Kidney glomerular epithelial cell (primary cell): Measurements from ENCODE around the gene JADE2.
A peak's percentile ranks its signal among the peaks of the same experiment; 100 is the strongest.
"Not testable (repeated sequence)": the region's sequence is repeated elsewhere in the genome, so short reads cannot be mapped to it uniquely, and the experiment has no call there.

ENCODE experiments used
- DNase-seq: peaks from one replicate; lab custom pipeline; 2025; lab: John Stamatoyannopoulos, UW

JADE2 gene

DNA sequence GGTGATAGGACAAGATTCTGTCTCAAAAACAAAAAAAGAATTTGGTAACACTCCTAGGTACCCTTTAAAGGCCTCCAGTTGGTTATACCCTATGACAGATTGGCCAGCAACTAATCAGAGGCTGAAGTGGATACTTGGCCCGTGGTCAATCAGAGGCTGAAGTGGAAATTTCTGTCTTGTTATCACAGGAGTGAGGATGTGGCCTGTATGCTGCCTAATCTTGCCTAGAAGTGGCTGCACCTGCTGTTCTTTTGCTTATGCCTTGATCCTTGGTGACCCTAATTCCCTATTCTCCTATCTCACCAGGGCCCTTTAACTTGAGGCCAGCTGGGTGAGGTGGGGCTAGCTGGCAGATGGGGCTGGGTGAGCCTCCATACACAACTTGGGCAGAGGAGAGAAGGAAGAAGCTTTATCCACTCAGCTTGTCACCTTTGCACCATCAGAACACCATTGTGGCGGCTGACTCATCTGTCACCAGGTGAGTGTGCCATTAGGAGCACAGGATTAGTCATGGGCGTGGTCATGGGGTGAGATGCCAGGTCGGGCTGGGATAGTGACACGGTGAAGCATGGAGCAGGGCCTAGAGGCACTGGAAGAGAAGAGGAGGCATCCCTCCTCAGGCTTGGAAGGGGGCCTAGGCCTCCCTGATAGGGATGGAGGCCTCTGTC lies 65.7 kb downstream of the JADE2 start:
- no peak for DNase-seq

- no peak for DNase-seq
These were observed 66.8 kb downstream of the JADE2 start for GRCh38 chr5:134592141-134592746.

DNA sequence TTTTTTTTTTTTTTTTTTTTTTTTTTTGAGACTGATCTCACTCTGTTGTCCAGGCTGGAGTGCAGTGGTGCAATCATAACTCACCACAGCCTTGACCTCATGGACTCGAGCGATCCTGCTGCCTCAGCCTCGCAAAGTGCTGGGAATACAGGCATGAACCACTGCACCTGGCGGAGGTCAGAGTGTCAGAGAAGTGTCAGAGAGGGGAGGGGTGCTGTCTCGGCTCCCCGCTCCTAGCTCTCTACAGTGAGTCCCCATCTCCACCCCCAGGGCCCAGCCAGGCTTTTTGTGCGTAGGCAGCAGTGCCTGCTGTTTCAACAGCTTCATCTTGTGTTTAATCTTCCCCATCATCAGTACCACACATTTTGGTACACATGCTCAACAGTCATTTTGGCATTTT lies 68.9 kb downstream of the JADE2 start:
- DNase-seq, result no peak

DNA sequence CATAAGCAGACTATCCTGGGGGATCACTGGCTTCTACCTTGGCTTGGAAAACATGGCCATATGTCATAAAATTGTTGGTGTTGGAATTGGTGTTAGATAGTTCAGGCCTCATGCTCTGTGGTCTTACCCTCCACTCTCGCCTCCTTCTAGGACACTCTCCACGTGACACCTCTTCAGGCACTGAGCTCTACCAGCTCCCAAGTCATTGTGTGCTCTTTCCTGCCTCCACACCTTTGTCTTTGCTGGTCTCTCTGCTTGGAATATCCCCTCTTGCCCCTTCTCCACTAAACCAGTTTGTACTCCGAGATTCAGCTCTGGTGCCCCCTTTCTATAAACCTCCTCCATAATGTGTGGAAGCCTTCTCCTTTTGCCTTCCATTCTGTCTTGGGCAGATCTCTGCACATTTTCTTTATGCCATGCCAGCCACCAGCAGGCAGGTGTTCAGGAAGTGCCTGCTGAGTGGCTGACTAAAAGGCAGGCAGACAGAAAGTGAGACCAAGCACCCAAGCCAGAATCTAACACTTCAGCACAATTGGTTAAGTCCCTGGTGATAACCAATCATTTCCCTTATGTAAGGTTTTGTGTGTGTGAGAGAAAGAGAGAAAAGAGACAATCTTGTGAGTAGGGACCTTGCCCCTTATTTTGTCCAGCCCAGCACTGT lies 69.5 kb downstream of the JADE2 start:
- no peak for DNase-seq

- DNase-seq, result no peak
These were observed 70.0 kb downstream of the JADE2 start for GRCh38 chr5:134595458-134595838.

DNA sequence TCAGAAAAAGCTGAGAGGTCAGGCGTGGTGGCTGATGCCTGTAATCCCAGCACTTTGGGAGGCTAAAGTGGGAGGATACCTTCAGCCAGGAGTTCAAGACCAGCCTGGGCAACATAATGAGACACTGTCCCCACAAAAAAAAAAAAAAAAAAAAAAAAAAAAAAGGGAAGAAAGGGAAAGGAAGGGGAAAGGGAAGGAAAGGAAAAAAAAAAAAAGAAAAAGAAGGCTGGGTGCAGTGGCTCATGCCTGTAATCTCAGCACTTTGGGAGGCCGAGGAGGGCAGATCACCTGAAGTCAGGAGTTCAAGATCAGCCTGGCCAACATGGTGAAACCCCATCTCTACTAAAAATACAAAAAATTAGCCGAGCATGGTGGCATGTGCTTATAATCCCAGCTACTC lies 74.3 kb downstream of the JADE2 start:
- DNase-seq, result not testable (repeated sequence)

DNA sequence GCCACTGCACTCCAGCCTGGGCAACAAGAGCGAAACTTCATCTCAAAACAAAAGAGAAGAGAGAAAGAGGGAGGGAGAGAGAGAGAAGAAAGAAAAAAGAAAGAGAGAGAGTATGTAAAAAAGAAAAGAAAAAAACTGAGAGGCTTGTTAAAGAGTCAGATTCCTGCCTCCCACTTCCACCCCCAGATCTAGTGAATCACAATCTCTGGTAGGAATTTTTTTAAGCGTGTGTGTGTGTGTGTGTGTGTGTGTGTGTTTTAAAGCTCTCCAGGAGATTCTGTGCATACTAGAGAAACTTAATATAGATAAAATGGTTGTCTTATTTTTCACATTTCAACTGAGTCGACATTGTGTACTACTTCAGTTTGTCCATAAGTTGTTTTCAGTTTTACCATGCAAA lies 75.1 kb downstream of the JADE2 start:
- peak; percentile 73 for DNase-seq

GRCh38 chr5:134603059-134603458 lies 77.6 kb downstream of the JADE2 start:
- peak; percentile 19 for DNase-seq

- DNase-seq, result no peak
These were observed 79.4 kb downstream of the JADE2 start for GRCh38 chr5:134604908-134605307.

DNA sequence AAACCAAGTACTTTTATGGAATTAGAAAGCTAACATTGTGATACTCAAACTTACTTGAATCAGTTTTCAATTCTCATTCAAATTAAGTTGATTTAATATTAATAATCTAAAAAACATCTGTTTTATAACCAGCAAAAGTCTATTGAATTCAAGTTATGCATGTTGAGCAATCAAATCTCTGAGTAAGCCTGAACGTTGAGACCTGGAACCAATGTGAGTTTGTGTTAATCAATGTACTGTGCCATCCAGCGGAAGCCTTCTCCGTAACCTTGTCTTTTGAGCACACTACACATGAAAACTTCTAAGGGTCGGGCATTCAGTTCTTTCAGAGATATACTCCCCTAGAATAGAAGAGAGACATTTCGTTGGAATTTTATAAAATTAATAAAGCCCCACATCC lies 81.3 kb downstream of the JADE2 start:
- no peak for DNase-seq

DNA sequence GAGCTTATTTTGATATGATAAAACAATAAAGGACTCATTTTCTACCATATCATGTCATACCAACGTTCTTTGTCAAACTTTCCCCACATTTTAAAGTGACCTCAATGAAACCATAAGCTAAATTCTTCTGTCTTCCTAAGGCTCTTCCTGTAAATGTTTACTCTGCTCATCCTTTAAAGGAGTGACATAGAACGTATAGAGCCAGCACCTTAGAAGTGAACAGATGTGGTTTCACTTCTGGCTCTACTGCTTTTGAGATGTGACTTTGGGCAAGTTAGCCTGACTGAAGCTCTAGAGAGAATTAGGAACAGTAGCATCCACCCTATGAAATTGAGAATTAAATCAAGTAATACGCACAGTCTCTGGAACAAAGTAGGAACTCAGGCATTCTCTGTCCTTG lies 83.1 kb downstream of the JADE2 start:
- DNase-seq, result no peak

- DNase-seq, result peak; percentile 38
These were observed 83.9 kb downstream of the JADE2 start for GRCh38 chr5:134609232-134609851.

GRCh38 chr5:134610725-134611124 lies 85.3 kb downstream of the JADE2 start:
- no peak for DNase-seq

GRCh38 chr5:134611515-134611914 lies 86.0 kb downstream of the JADE2 start:
- no peak for DNase-seq

DNA sequence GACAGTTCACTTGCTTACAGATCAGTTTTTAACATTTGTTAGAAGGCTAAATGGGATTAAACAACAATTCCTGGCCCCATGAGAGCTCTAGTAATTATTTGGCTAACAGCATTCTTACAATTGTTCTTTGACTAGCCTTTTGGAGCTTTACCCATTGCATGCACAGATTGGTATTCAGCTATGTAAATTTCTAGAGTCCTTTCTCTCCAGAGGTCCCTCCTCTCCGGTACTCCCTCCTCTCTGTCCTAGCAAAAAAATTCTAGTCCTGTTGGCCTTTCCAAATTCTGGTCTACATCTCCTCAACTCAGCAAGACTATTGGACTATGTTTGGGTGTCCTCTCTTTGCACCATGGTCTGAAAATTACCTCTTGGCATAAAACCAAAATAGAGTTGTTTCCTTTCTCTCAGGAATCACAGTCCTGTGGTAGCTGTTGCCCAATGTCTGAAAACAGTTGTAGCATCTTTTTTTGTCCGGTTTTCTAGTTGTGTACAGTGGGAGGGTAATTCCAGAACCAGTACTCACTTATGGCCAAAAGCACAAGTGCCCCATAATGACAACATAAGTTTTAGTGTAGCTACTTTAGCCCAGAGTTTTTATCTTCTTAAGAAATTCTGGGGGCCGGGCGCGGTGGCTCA lies 89.1 kb downstream of the JADE2 start:
- no peak for DNase-seq

DNA sequence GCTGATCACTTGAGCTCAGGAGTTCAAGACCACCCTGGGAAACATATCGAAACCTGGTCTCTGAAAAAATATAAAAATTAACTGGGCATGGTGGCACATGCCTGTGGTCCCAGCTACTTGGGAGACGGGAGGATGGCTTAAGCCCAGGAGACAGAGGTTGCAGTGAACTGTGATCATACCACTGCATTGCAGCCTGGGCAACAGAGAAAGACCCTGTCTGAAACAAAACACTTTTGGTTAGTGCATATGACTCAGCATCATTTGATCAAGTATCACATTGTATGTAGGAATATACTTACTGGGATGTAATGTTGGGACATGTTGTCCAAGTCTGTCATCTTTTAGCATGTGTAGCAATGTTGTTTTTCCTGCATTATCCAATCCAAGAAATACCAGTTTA lies 95.2 kb downstream of the JADE2 start:
- no peak for DNase-seq

- no peak for DNase-seq
These were observed 100.1 kb downstream of the JADE2 start for GRCh38 chr5:134625559-134625958.

- no peak for DNase-seq
These were observed 101.0 kb downstream of the JADE2 start for GRCh38 chr5:134626369-134627014.
